ENCODE measurements around the gene APEH.

The APEH gene

GRCh38 chr3:49655731-49656285 is 18.3 kb upstream of the APEH start:
- H3K23ac ChIP-seq (ENCODE audit: low read length), result no peak overlapping the region
- no CpG with 5 or more reads among the region's 19 CpGs for WGBS (ENCODE audit: extremely low coverage, insufficient coverage, low lambda C conversion rate)
- H3K9ac ChIP-seq (ENCODE audit: low read length), result no peak overlapping the region
- no peak overlapping the region for H3K18ac ChIP-seq (ENCODE audit: low read length)
- no peaks in the 10 kb centered on the region for H3K36me3 ChIP-seq (ENCODE audit: control insufficient read depth, insufficient read depth, low read length)
- no peak overlapping the region for H2AK5ac ChIP-seq (ENCODE audit: low read length)
- no peak overlapping the region for H4K8ac ChIP-seq (ENCODE audit: low read depth, low read length)
- H3K4me2 ChIP-seq (ENCODE audit: low read length), result no peak overlapping the region
- H3K27ac ChIP-seq (ENCODE audit: low read depth, low read length), result no peak overlapping the region
- H3K56ac ChIP-seq (ENCODE audit: low read length), result no peak overlapping the region
- no peak overlapping the region for H2BK5ac ChIP-seq (ENCODE audit: low read length)
- H2BK120ac ChIP-seq (ENCODE audit: low read depth, low read length), result no peak overlapping the region
- no peaks in the 10 kb centered on the region for H3K4me1 ChIP-seq (ENCODE audit: control insufficient read depth, low read depth, low read length)
- no peak overlapping the region for H4K5ac ChIP-seq (ENCODE audit: low read length)
- H3K4ac ChIP-seq (ENCODE audit: low read depth, low read length), result no peak overlapping the region
- H3K27me3 ChIP-seq (ENCODE audit: insufficient read depth, low read length, poor library complexity), result no peaks in the 10 kb centered on the region
- no peaks in the 10 kb centered on the region for H3K79me1 ChIP-seq (ENCODE audit: low read length)
- H2BK15ac ChIP-seq (replicated peaks; ENCODE audit: low read depth), result no peak overlapping the region
- no peaks in the 10 kb centered on the region for H3K79me2 ChIP-seq (ENCODE audit: control insufficient read depth, insufficient read depth, low read length)
- H3K4me3 ChIP-seq (ENCODE audit: low read length), result no peak overlapping the region
- DNase-seq, result no peak

DNA sequence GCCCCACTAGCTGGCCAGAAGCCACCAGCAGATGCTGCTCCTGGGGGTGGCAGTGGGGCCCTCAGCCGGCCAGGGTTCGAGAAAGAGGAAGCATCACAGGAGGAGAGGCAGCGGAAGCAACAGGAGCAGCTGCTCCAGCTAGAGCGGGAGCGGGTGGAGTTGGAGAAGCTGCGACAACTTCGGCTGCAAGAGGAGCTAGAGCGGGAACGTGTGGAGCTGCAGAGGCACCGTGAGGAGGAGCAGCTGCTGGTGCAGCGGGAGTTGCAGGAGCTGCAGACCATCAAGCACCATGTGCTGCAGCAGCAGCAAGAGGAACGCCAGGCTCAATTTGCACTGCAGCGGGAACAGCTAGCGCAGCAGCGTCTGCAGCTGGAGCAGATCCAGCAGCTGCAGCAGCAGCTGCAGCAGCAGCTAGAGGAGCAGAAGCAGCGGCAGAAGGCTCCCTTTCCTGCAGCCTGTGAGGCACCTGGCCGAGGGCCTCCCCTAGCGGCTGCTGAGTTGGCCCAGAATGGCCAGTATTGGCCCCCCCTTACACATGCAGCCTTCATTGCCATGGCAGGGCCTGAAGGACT is 17.5 kb upstream of the APEH start:
- Histone ChIP-seq H3K4ac (ENCODE audit: low read depth, low read length) (no peak overlapping the region), H2BK15ac (replicated peaks; ENCODE audit: low read depth) (no peak overlapping the region), H3K4me1 (ENCODE audit: control insufficient read depth, low read depth, low read length) (no peaks in the 10 kb centered on the region), H3K79me2 (ENCODE audit: control insufficient read depth, insufficient read depth, low read length) (no peaks in the 10 kb centered on the region), H2BK120ac (ENCODE audit: low read depth, low read length) (no peak overlapping the region), H3K36me3 (ENCODE audit: control insufficient read depth, insufficient read depth, low read length) (no peaks in the 10 kb centered on the region), H3K27ac (ENCODE audit: low read depth, low read length) (no peak overlapping the region), H3K27me3 (ENCODE audit: insufficient read depth, low read length, poor library complexity) (no peaks in the 10 kb centered on the region), H3K18ac (ENCODE audit: low read length) (no peak overlapping the region), H3K23ac (ENCODE audit: low read length) (no peak overlapping the region), H3K79me1 (ENCODE audit: low read length) (no peaks in the 10 kb centered on the region), H4K5ac (ENCODE audit: low read length) (no peak overlapping the region), H3K9ac (ENCODE audit: low read length) (no peak overlapping the region), H4K8ac (ENCODE audit: low read depth, low read length) (no peak overlapping the region), H3K4me2 (ENCODE audit: low read length) (no peak overlapping the region), H2BK5ac (ENCODE audit: low read length) (no peak overlapping the region), H3K56ac (ENCODE audit: low read length) (no peak overlapping the region), H2AK5ac (ENCODE audit: low read length) (no peak overlapping the region), H3K4me3 (ENCODE audit: low read length) (no peak overlapping the region)
- DNase-seq, result no peak
- no CpG with 5 or more reads among the region's 18 CpGs for WGBS (ENCODE audit: extremely low coverage, insufficient coverage, low lambda C conversion rate)

DNA sequence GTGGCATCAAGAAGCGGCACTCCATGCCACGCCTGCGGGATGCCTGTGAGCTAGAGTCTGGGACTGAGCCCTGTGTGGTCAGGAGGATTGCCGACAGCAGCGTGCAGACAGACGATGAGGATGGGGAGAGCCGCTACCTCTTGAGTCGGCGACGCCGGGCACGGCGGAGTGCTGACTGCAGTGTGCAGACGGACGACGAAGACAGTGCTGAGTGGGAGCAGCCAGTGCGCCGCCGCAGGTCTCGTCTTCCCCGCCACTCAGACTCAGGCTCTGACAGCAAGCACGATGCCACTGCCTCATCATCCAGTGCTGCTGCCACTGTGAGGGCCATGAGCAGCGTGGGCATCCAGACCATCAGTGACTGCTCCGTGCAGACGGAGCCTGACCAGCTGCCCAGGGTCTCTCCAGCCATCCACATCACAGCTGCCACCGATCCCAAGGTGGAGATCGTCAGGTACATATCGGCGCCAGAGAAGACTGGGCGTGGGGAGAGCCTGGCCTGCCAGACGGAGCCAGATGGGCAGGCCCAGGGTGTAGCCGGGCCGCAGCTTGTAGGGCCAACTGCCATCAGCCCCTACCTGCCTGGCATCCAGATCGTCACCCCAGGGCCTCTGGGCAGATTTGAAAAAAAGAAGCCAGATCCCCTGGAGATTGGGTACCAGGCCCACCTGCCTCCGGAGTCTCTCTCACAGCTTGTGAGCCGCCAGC is 16.8 kb upstream of the APEH start:
- no peak overlapping the region for H3K4me3 ChIP-seq (ENCODE audit: low read length)
- WGBS (ENCODE audit: extremely low coverage, insufficient coverage, low lambda C conversion rate), result no CpG with 5 or more reads among the region's 36 CpGs

DNA sequence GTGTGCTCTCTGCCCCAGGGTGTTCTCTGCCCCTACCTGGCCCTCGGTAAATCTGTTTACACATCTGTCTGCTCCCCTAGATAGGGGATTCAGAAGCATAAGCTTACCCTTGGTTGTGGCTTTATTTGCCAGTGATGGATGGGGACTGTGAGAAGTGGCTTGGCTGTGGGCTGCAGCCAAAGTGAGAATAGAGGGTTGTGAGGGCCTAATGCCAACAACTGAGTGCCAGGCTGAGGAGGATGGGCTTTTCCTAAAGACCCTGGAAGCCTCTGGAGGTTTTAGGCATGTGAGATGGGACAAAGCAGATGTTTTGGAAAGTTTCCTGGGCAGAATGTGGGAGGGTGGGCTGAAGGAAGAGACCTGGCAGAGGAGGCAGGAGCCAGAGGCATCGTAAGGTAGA is 15.4 kb upstream of the APEH start:
- WGBS (ENCODE audit: extremely low coverage, insufficient coverage, low lambda C conversion rate), result no CpG with 5 or more reads among the region's 2 CpGs
- H2AK5ac ChIP-seq (ENCODE audit: low read length), result no peak overlapping the region

More for the DNA sequence above, 16.8 kb upstream of the APEH start:
- Histone ChIP-seq H3K27ac (ENCODE audit: low read depth, low read length) (no peak overlapping the region), H2BK5ac (ENCODE audit: low read length) (no peak overlapping the region), H2BK15ac (replicated peaks; ENCODE audit: low read depth) (no peak overlapping the region), H3K79me1 (ENCODE audit: low read length) (no peaks in the 10 kb centered on the region), H3K9ac (ENCODE audit: low read length) (no peak overlapping the region), H3K56ac (ENCODE audit: low read length) (no peak overlapping the region), H2BK120ac (ENCODE audit: low read depth, low read length) (no peak overlapping the region), H3K4me2 (ENCODE audit: low read length) (no peak overlapping the region), H2AK5ac (ENCODE audit: low read length) (no peak overlapping the region), H3K36me3 (ENCODE audit: control insufficient read depth, insufficient read depth, low read length) (no peaks in the 10 kb centered on the region), H3K18ac (ENCODE audit: low read length) (no peak overlapping the region), H3K4ac (ENCODE audit: low read depth, low read length) (no peak overlapping the region), H4K8ac (ENCODE audit: low read depth, low read length) (no peak overlapping the region), H3K4me1 (ENCODE audit: control insufficient read depth, low read depth, low read length) (no peaks in the 10 kb centered on the region), H3K79me2 (ENCODE audit: control insufficient read depth, insufficient read depth, low read length) (no peaks in the 10 kb centered on the region), H4K5ac (ENCODE audit: low read length) (no peak overlapping the region), H3K23ac (ENCODE audit: low read length) (no peak overlapping the region), H3K27me3 (ENCODE audit: insufficient read depth, low read length, poor library complexity) (no peaks in the 10 kb centered on the region)
- no peak for DNase-seq

DNA sequence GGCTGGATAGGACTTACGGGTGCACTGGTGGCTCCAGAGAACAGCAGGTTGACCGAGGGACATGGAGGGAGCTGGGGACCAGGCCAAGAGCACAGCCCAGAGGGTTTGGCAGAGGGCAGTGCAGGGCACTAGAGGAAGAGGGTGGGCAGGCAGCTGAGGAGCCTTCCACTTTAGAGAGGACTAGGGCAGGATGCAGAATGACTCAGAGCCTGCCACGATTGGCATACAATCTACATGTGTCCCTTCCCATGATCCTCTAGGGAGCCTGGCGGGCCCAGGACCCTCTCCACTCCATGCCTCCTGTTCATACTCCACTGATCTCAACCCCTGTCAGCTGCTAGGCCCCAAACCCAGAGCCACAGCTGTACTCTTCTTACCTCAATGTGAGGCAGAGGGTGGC is 14.4 kb upstream of the APEH start:
- WGBS (ENCODE audit: extremely low coverage, insufficient coverage, low lambda C conversion rate), result no CpG with 5 or more reads among the region's 4 CpGs
- H3K27ac ChIP-seq (ENCODE audit: low read depth, low read length), result no peak overlapping the region

More for the DNA sequence above, 15.4 kb upstream of the APEH start:
- H3K36me3 ChIP-seq (ENCODE audit: control insufficient read depth, insufficient read depth, low read length), result no peaks in the 10 kb centered on the region
- no peak overlapping the region for H3K4me3 ChIP-seq (ENCODE audit: low read length)
- H2BK120ac ChIP-seq (ENCODE audit: low read depth, low read length), result no peak overlapping the region
- no peak overlapping the region for H3K23ac ChIP-seq (ENCODE audit: low read length)
- no peak overlapping the region for H3K18ac ChIP-seq (ENCODE audit: low read length)
- H3K4me1 ChIP-seq (ENCODE audit: control insufficient read depth, low read depth, low read length), result no peaks in the 10 kb centered on the region
- no peak overlapping the region for H3K4ac ChIP-seq (ENCODE audit: low read depth, low read length)
- DNase-seq, result no peak
- H3K79me1 ChIP-seq (ENCODE audit: low read length), result no peaks in the 10 kb centered on the region
- no peak overlapping the region for H3K56ac ChIP-seq (ENCODE audit: low read length)
- H2BK5ac ChIP-seq (ENCODE audit: low read length), result no peak overlapping the region
- H4K5ac ChIP-seq (ENCODE audit: low read length), result no peak overlapping the region
- no peak overlapping the region for H4K8ac ChIP-seq (ENCODE audit: low read depth, low read length)
- H2BK15ac ChIP-seq (replicated peaks; ENCODE audit: low read depth), result no peak overlapping the region
- no peak overlapping the region for H3K4me2 ChIP-seq (ENCODE audit: low read length)
- no peaks in the 10 kb centered on the region for H3K27me3 ChIP-seq (ENCODE audit: insufficient read depth, low read length, poor library complexity)
- H3K9ac ChIP-seq (ENCODE audit: low read length), result no peak overlapping the region
- no peaks in the 10 kb centered on the region for H3K79me2 ChIP-seq (ENCODE audit: control insufficient read depth, insufficient read depth, low read length)
- H3K27ac ChIP-seq (ENCODE audit: low read depth, low read length), result no peak overlapping the region

More for the DNA sequence above, 14.4 kb upstream of the APEH start:
- no peak overlapping the region for H2BK120ac ChIP-seq (ENCODE audit: low read depth, low read length)
- no peak overlapping the region for H3K9ac ChIP-seq (ENCODE audit: low read length)
- no peak overlapping the region for H3K4me2 ChIP-seq (ENCODE audit: low read length)
- H3K56ac ChIP-seq (ENCODE audit: low read length), result no peak overlapping the region
- H3K4me1 ChIP-seq (ENCODE audit: control insufficient read depth, low read depth, low read length), result no peaks in the 10 kb centered on the region
- no peak overlapping the region for H3K4me3 ChIP-seq (ENCODE audit: low read length)
- H2AK5ac ChIP-seq (ENCODE audit: low read length), result no peak overlapping the region
- no peak overlapping the region for H2BK15ac ChIP-seq (replicated peaks; ENCODE audit: low read depth)
- no peak overlapping the region for H3K4ac ChIP-seq (ENCODE audit: low read depth, low read length)
- H2BK5ac ChIP-seq (ENCODE audit: low read length), result no peak overlapping the region
- H3K18ac ChIP-seq (ENCODE audit: low read length), result no peak overlapping the region
- H3K23ac ChIP-seq (ENCODE audit: low read length), result no peak overlapping the region
- no peak for DNase-seq
- no peak overlapping the region for H4K5ac ChIP-seq (ENCODE audit: low read length)
- H3K79me2 ChIP-seq (ENCODE audit: control insufficient read depth, insufficient read depth, low read length), result no peaks in the 10 kb centered on the region
- H3K36me3 ChIP-seq (ENCODE audit: control insufficient read depth, insufficient read depth, low read length), result no peaks in the 10 kb centered on the region
- no peak overlapping the region for H4K8ac ChIP-seq (ENCODE audit: low read depth, low read length)
- H3K79me1 ChIP-seq (ENCODE audit: low read length), result no peaks in the 10 kb centered on the region
- H3K27me3 ChIP-seq (ENCODE audit: insufficient read depth, low read length, poor library complexity), result no peaks in the 10 kb centered on the region

All from mesendoderm (in vitro differentiated cells).